ENCODE data around the gene GBP7. TPM values are rescaled to one million over a fixed set of nuclear protein-coding genes. Genes with fewer than 3 reads are reported as not detected.
"Not testable (repeated sequence)": the region's sequence is repeated elsewhere in the genome, so short reads cannot be mapped to it uniquely, and the experiment has no call there.

Gene GBP7
- under 1 TPM in 1 of 6 donors, not detected in 5; 0.15 TPM for polyA plus RNA-seq (ENCODE audit: low read depth in 6 of 6)

GRCh38 chr1:89175601-89176256, at the start of gene GBP7:
TSS of gene GBP7 (minus strand) at chr1:89176003. CDS start at chr1:89171935, 4,068 bp downstream.
- H3K4me3 Mint-ChIP-seq: no peak within 1 kb of the TSS
- ATAC-seq (ENCODE audit: low read depth in 2 of 2): no peak
- H3K36me3 Mint-ChIP-seq: peaks cover 0 to under 1% of the 10 kb centered on the region in 2 donors
- no peaks in the 10 kb centered on the region for H3K9me3 Mint-ChIP-seq
- no peak for DNase-seq
- no peak within 1 kb of the TSS for H3K27ac Mint-ChIP-seq
- peaks cover 0 to 4% (median 1%) of the 10 kb centered on the region in 3 donors for H3K4me1 Mint-ChIP-seq
- H3K27me3 Mint-ChIP-seq: no peaks in the 10 kb centered on the region

GRCh38 chr1:89221341-89221740, 45.5 kb upstream of the GBP7 start:
- peaks cover 10 to 11% of the 10 kb centered on the region in 2 donors for H3K36me3 Mint-ChIP-seq
- no peak overlapping the region for H3K4me3 Mint-ChIP-seq
- peaks cover 3 to 34% (median 10%) of the 10 kb centered on the region in 7 donors for H3K9me3 Mint-ChIP-seq
- H3K27ac Mint-ChIP-seq: no peak overlapping the region
- H3K4me1 Mint-ChIP-seq: no peaks in the 10 kb centered on the region
- no peak for ATAC-seq (ENCODE audit: low read depth in 2 of 2)
- DNase-seq: no peak
- H3K27me3 Mint-ChIP-seq: no peaks in the 10 kb centered on the region

- ATAC-seq (ENCODE audit: low read depth in 2 of 2); H3K27ac Mint-ChIP-seq; H3K4me1 Mint-ChIP-seq; H3K27me3 Mint-ChIP-seq; DNase-seq; H3K4me3 Mint-ChIP-seq: not testable (repeated sequence)
- H3K36me3 Mint-ChIP-seq: peaks cover 10 to 11% of the 10 kb centered on the region in 2 donors
- peaks cover 2 to 20% (median 9%) of the 10 kb centered on the region in 7 donors for H3K9me3 Mint-ChIP-seq
These were observed 44.0 kb upstream of the GBP7 start for GRCh38 chr1:89219851-89220250.

- ATAC-seq (ENCODE audit: low read depth in 2 of 2); H3K4me1 Mint-ChIP-seq; H3K27me3 Mint-ChIP-seq; H3K27ac Mint-ChIP-seq; DNase-seq; H3K4me3 Mint-ChIP-seq: not testable (repeated sequence)
- H3K36me3 Mint-ChIP-seq: peaks cover 10 to 11% of the 10 kb centered on the region in 2 donors
- H3K9me3 Mint-ChIP-seq: peaks cover 0 to 17% (median 8%) of the 10 kb centered on the region in 7 donors
These were observed 43.1 kb upstream of the GBP7 start for GRCh38 chr1:89218941-89219340.

GRCh38 chr1:89213347-89213746, 37.5 kb upstream of the GBP7 start:
- ATAC-seq (ENCODE audit: low read depth in 2 of 2): no peak
- no peak overlapping the region for H3K27ac Mint-ChIP-seq
- no peak overlapping the region for H3K4me3 Mint-ChIP-seq
- no peaks in the 10 kb centered on the region for H3K27me3 Mint-ChIP-seq
- no peak for DNase-seq
- H3K4me1 Mint-ChIP-seq: no peaks in the 10 kb centered on the region
- H3K36me3 Mint-ChIP-seq: peaks cover 12 to 15% of the 10 kb centered on the region in 2 donors
- H3K9me3 Mint-ChIP-seq: peaks cover 0 to 19% (median 7%) of the 10 kb centered on the region in 7 donors

GRCh38 chr1:89211035-89211634, 35.3 kb upstream of the GBP7 start:
- ATAC-seq (ENCODE audit: low read depth in 2 of 2) (no peak), DNase-seq (no peak)
- H3K36me3 Mint-ChIP-seq: peaks cover 18 to 22% of the 10 kb centered on the region in 2 donors

GRCh38 chr1:89206373-89206772, 30.6 kb upstream of the GBP7 start:
- ATAC-seq (ENCODE audit: low read depth in 2 of 2): peak; percentile 65 to 77
- Mint-ChIP-seq H3K4me1 (peaks cover 2 to 16% (median 16%) of the 10 kb centered on the region in 3 donors), H3K27me3 (no peaks in the 10 kb centered on the region), H3K27ac (peak overlapping the region in 3 of 6 donors; percentile 24 to 60 (median 32)), H3K9me3 (peaks cover 14 to 40% (median 29%) of the 10 kb centered on the region in 7 donors), H3K36me3 (peaks cover 25 to 38% of the 10 kb centered on the region in 2 donors), H3K4me3 (peak overlapping the region in 2 of 8 donors; percentile 13 to 22)
- peak; percentile 23 for DNase-seq

More at GRCh38 chr1:89211035-89211634, 35.3 kb upstream of the GBP7 start:
- H3K27me3 Mint-ChIP-seq: no peaks in the 10 kb centered on the region
- H3K9me3 Mint-ChIP-seq: peaks cover 3 to 21% (median 11%) of the 10 kb centered on the region in 7 donors
- H3K4me3 Mint-ChIP-seq: no peak overlapping the region
- no peak overlapping the region for H3K27ac Mint-ChIP-seq
- H3K4me1 Mint-ChIP-seq: peaks cover 0 to 5% (median 4%) of the 10 kb centered on the region in 3 donors

GRCh38 chr1:89203166-89203565, 27.4 kb upstream of the GBP7 start:
- DNase-seq (no peak), ATAC-seq (ENCODE audit: low read depth in 2 of 2) (no peak)
- Mint-ChIP-seq H3K4me3 (no peak overlapping the region), H3K9me3 (peaks cover 11 to 32% (median 23%) of the 10 kb centered on the region in 7 donors), H3K36me3 (peaks cover 18 to 30% of the 10 kb centered on the region in 2 donors), H3K4me1 (peaks cover 22 to 44% (median 32%) of the 10 kb centered on the region in 3 donors), H3K27me3 (no peaks in the 10 kb centered on the region), H3K27ac (peak overlapping the region in 2 of 6 donors; percentile 49 to 96)

- ATAC-seq (ENCODE audit: low read depth in 2 of 2): peak; percentile 45 to 58
- Mint-ChIP-seq H3K4me3 (peak overlapping the region; percentile 30 to 99 (median 56)), H3K36me3 (peaks cover 7 to 17% of the 10 kb centered on the region in 2 donors), H3K27me3 (no peaks in the 10 kb centered on the region), H3K4me1 (peaks cover 40 to 58% (median 41%) of the 10 kb centered on the region in 3 donors), H3K27ac (peak overlapping the region; percentile 93 to 98 (median 96)), H3K9me3 (peaks cover 7 to 22% (median 18%) of the 10 kb centered on the region in 7 donors)
- DNase-seq: peak; percentile 44
These were observed 25.4 kb upstream of the GBP7 start for GRCh38 chr1:89201106-89201794.

GRCh38 chr1:89200663-89201062, 24.9 kb upstream of the GBP7 start:
- Mint-ChIP-seq H3K9me3 (peaks cover 7 to 21% (median 16%) of the 10 kb centered on the region in 7 donors), H3K36me3 (peaks cover 9 to 16% of the 10 kb centered on the region in 2 donors), H3K4me3 (peak overlapping the region; percentile 30 to 99 (median 64)), H3K27ac (peak overlapping the region; percentile 93 to 98 (median 96)), H3K4me1 (peaks cover 40 to 61% (median 45%) of the 10 kb centered on the region in 3 donors), H3K27me3 (no peaks in the 10 kb centered on the region)
- DNase-seq (peak; percentile 59), ATAC-seq (ENCODE audit: low read depth in 2 of 2) (peak; percentile 74 to 78)

GRCh38 chr1:89199525-89200031, 23.8 kb upstream of the GBP7 start:
- Mint-ChIP-seq H3K9me3 (peaks cover 5 to 14% (median 7%) of the 10 kb centered on the region in 7 donors), H3K27me3 (no peaks in the 10 kb centered on the region), H3K4me1 (peaks cover 49 to 71% (median 53%) of the 10 kb centered on the region in 3 donors), H3K36me3 (peaks cover 15 to 20% of the 10 kb centered on the region in 2 donors), H3K27ac (peak overlapping the region; percentile 90 to 98 (median 96)), H3K4me3 (peak overlapping the region; percentile 94 to 99 (median 97))
- peak; percentile 25 for DNase-seq
- ATAC-seq (ENCODE audit: low read depth in 2 of 2): no peak

- peaks cover 14 to 19% of the 10 kb centered on the region in 2 donors for H3K36me3 Mint-ChIP-seq
- H3K27ac Mint-ChIP-seq: peak within 1 kb of the TSS; percentile 90 to 98 (median 96)
- H3K9me3 Mint-ChIP-seq: peaks cover 0 to 4% (median 0%) of the 10 kb centered on the region in 7 donors
- peaks cover 43 to 74% (median 53%) of the 10 kb centered on the region in 3 donors for H3K4me1 Mint-ChIP-seq
- peak within 1 kb of the TSS; percentile 94 to 99 (median 97) for H3K4me3 Mint-ChIP-seq
- DNase-seq: peak; percentile 53
- H3K27me3 Mint-ChIP-seq: no peaks in the 10 kb centered on the region
- ATAC-seq (ENCODE audit: low read depth in 2 of 2): peak; percentile 48 to 56
These were observed 22.8 kb upstream of the GBP7 start, which contains the start of gene GBP4 for GRCh38 chr1:89198491-89199072. TSS of gene GBP4 (minus strand) at chr1:89198942. CDS start at chr1:89198834, 108 bp downstream.
